GM10266 (cell line): Measurements from ENCODE around the gene LAD1.

Source experiments
- DNase-seq: peaks from one replicate; pipeline ENCODE4 v3.0.0; 2012; ENCODE audit errors: extremely low spot score
- CTCF ChIP-seq: IDR thresholded peaks from 2 replicates; pipeline ENCODE4 v1.5.1; 2012; ENCODE audit warnings: mild to moderate bottlenecking, low read depth; ENCODE audit not compliant: control insufficient read depth, insufficient read depth; ENCODE audit errors: missing control alignments

The LAD1 gene

GRCh38 chr1:201375169-201375568 is 24.0 kb downstream of the LAD1 start:
- DNase-seq, result no peak

GRCh38 chr1:201374364-201374763 is 24.8 kb downstream of the LAD1 start:
- DNase-seq, result no peak

More at GRCh38 chr1:201375169-201375568, 24.0 kb downstream of the LAD1 start:
- no peak for TF ChIP-seq CTCF

GRCh38 chr1:201371792-201372191 is 27.3 kb downstream of the LAD1 start:
- TF ChIP-seq CTCF, result no peak
- DNase-seq, result no peak

More at GRCh38 chr1:201374364-201374763, 24.8 kb downstream of the LAD1 start:
- TF ChIP-seq CTCF, result no peak

GRCh38 chr1:201371276-201371675 is 27.8 kb downstream of the LAD1 start:
- DNase-seq, result no peak
- no peak for TF ChIP-seq CTCF

- DNase-seq, result no peak
- TF ChIP-seq CTCF, result no peak
Observed at GRCh38 chr1:201370500-201370899, 28.6 kb downstream of the LAD1 start.

GRCh38 chr1:201369209-201369608 is 29.9 kb downstream of the LAD1 start:
- DNase-seq, result no peak
- TF ChIP-seq CTCF, result no peak

GRCh38 chr1:201366696-201367095 is 32.4 kb downstream of the LAD1 start:
- no peak for TF ChIP-seq CTCF

More at GRCh38 chr1:201366696-201367095, 32.4 kb downstream of the LAD1 start:
- no peak for DNase-seq
